ENCODE data around the gene CRACDL.

CRACDL gene

GRCh38 chr2:98928242-98928641, 7.8 kb downstream of the CRACDL start:
- H3K4me3 ChIP-seq (ENCODE audit: low read depth, low read length): no peak overlapping the region
- TF ChIP-seq CTCF (IDR thresholded peaks at IDR 0.05; ENCODE audit: control insufficient read depth, extremely low read depth, insufficient read depth): no peak
- no peak for DNase-seq (ENCODE audit: low read depth)

GRCh38 chr2:98927027-98927426, 9.0 kb downstream of the CRACDL start:
- no peak overlapping the region for H3K4me3 ChIP-seq (ENCODE audit: low read depth, low read length)
- no peak for TF ChIP-seq CTCF (IDR thresholded peaks at IDR 0.05; ENCODE audit: control insufficient read depth, extremely low read depth, insufficient read depth)
- no peak for DNase-seq (ENCODE audit: low read depth)

GRCh38 chr2:98926601-98927000, 9.4 kb downstream of the CRACDL start:
- DNase-seq (ENCODE audit: low read depth): no peak
- TF ChIP-seq CTCF (IDR thresholded peaks at IDR 0.05; ENCODE audit: control insufficient read depth, extremely low read depth, insufficient read depth): no peak
- no peak overlapping the region for H3K4me3 ChIP-seq (ENCODE audit: low read depth, low read length)

GRCh38 chr2:98924910-98925309, 11.1 kb downstream of the CRACDL start:
- TF ChIP-seq CTCF (IDR thresholded peaks at IDR 0.05; ENCODE audit: control insufficient read depth, extremely low read depth, insufficient read depth): no peak
- no peak for DNase-seq (ENCODE audit: low read depth)
- no peak overlapping the region for H3K4me3 ChIP-seq (ENCODE audit: low read depth, low read length)

GRCh38 chr2:98924038-98924830, 11.8 kb downstream of the CRACDL start:
- DNase-seq (ENCODE audit: low read depth): no peak
- H3K4me3 ChIP-seq (ENCODE audit: low read depth, low read length): no peak overlapping the region
- no peak for TF ChIP-seq CTCF (IDR thresholded peaks at IDR 0.05; ENCODE audit: control insufficient read depth, extremely low read depth, insufficient read depth)

- H3K4me3 ChIP-seq (ENCODE audit: low read depth, low read length): no peak overlapping the region
- 0 out of 2 replicates have a peak, but pooled peaks have one; percentile 11 for TF ChIP-seq CTCF (IDR thresholded peaks at IDR 0.05; ENCODE audit: control insufficient read depth, extremely low read depth, insufficient read depth)
- no peak for DNase-seq (ENCODE audit: low read depth)
Measured at GRCh38 chr2:98923244-98923940, 12.6 kb downstream of the CRACDL start.

All from LNCaP clone FGC (cell line).